GM12878 (cell line): ENCODE measurements around the gene ADCY10. TPM values are rescaled to one million over a fixed set of nuclear protein-coding genes. Genes with fewer than 3 reads are reported as not detected.
A peak's percentile ranks its signal among the peaks of the same experiment; 100 is the strongest.

Source experiments
- ATAC-seq: fragments of 200-7000 bp; cut with Tn5 transposase; 3 replicates; pipeline ENCODE4 v1.9.1; 2020; ENCODE audit warnings: mild to moderate bottlenecking, moderate library complexity
- BruUV-seq: library from RNA; stranded (reverse); fragments of 400-500 nt; replicated peaks from 2 replicates; lab custom pipeline; 2021; lab: Mats Ljungman, UMichigan
- CTCF ChIA-PET: fragments of 300-600 bp; sonication (Branson Sonifier 250); formaldehyde crosslinking; extraction: SDS; loops from one replicate; lab custom pipeline; 2021; ENCODE audit warnings: inconsistent platforms; lab: Yijun Ruan, JAX
- POLR2A ChIA-PET: fragments of 350-600 bp; formaldehyde crosslinking; extraction: SDS; loops from one replicate; lab custom pipeline; 2021; ENCODE audit warnings: inconsistent platforms; lab: Charles Lee
- RAD21 ChIA-PET: fragments of 300-600 bp; sonication (Branson Sonifier 250); formaldehyde crosslinking; loops from one replicate; lab custom pipeline; 2023; ENCODE audit warnings: antibody characterized with exemption; ENCODE audit not compliant: unreplicated experiment; lab: Charles Lee
- SMC1A ChIA-PET: fragments of 300-600 bp; sonication (Branson Sonifier 250); formaldehyde crosslinking; loops from one replicate; lab custom pipeline; 2023; ENCODE audit not compliant: unreplicated experiment, uncharacterized antibody; lab: Charles Lee
- DNase-seq: peaks from one replicate; pipeline ENCODE4 v3.0.0-alpha.2; 2011; ENCODE audit warnings: low read depth, low spot score
- FAIRE-seq: peaks from 3 replicates; lab custom pipeline; 2011; peaks lifted over from hg19 to GRCh38; lab: Jason Lieb, UNC
- H2AFZ ChIP-seq: 2 replicates; pipeline ENCODE4 v1.6.0; 2011; ENCODE audit warnings: low read depth, low read length, control low read depth; ENCODE audit not compliant: control insufficient read depth
- H3K27ac ChIP-seq: 2 replicates; pipeline ENCODE4 v1.5.1; 2011; ENCODE audit warnings: control low read depth; ENCODE audit not compliant: control insufficient read depth, insufficient read depth
- H3K27me3 ChIP-seq, 2 experiments: replicated peaks in 1 of 2; 2 replicates each; pipeline versions ENCODE4 v1.6.0 to v1.6.1; 2011; ENCODE audit warnings: low read length in 1 of 2; ENCODE audit not compliant: control insufficient read depth in 2 of 2, insufficient read depth in 2 of 2
- H3K36me3 ChIP-seq, 2 experiments: 2 replicates each; pipeline ENCODE4 v1.5.1; 2011; ENCODE audit warnings: low read length in 1 of 2; ENCODE audit not compliant: control insufficient read depth in 2 of 2, insufficient read depth in 2 of 2
- H3K4me1 ChIP-seq: 2 replicates; pipeline ENCODE4 v1.6.1; 2011; ENCODE audit warnings: mild to moderate bottlenecking, low read length, moderate library complexity, mixed read lengths; ENCODE audit not compliant: control insufficient read depth, insufficient read depth
- H3K4me2 ChIP-seq: 2 replicates; pipeline ENCODE4 v1.6.0; 2011; ENCODE audit warnings: control low read depth; ENCODE audit not compliant: control insufficient read depth, insufficient read depth
- H3K4me3 ChIP-seq: fragments of 200-600 bp; sonication (generic); 2 replicates; pipeline ENCODE4 v1.5.1; 2016
- H3K79me2 ChIP-seq: 2 replicates; pipeline ENCODE4 v1.6.0; 2011; ENCODE audit warnings: low read length; ENCODE audit not compliant: control insufficient read depth, insufficient read depth
- H3K9ac ChIP-seq: 2 replicates; pipeline ENCODE4 v1.8.0; 2011; ENCODE audit warnings: low read length, control low read depth, mixed read lengths; ENCODE audit not compliant: control insufficient read depth, insufficient read depth
- H3K9me3 ChIP-seq: replicated peaks from 3 replicates; pipeline ENCODE4 v1.5.1; 2011; ENCODE audit warnings: mild to moderate bottlenecking, low read length; ENCODE audit not compliant: control insufficient read depth, insufficient read depth
- H4K20me1 ChIP-seq: 2 replicates; pipeline ENCODE4 v1.6.0; 2011; ENCODE audit not compliant: control insufficient read depth, insufficient read depth
- HDGF ChIP-seq: fragments of 450-650 bp; IDR thresholded peaks from 2 replicates; pipeline ENCODE4 v1.6.1; 2016; ENCODE audit warnings: antibody characterized with exemption
- MXI1 ChIP-seq: fragments of 150-350 bp; IDR thresholded peaks from 2 replicates; pipeline ENCODE4 v1.6.1; 2011; ENCODE audit warnings: low read depth, mild to moderate bottlenecking, inconsistent platforms, low read length, improper control_type of control experiment
- SKIL ChIP-seq: fragments of 450-650 bp; IDR thresholded peaks from 2 replicates; pipeline ENCODE4 v1.6.1; 2017; ENCODE audit warnings: mild to moderate bottlenecking, low read depth, inconsistent platforms; ENCODE audit not compliant: poor library complexity, severe bottlenecking
- WGBS: methylation state at CpG from one replicate; pipeline ENCODE4 v1.1.6; 2016; ENCODE audit warnings: low lambda C conversion rate; ENCODE audit not compliant: insufficient replicate concordance, insufficient coverage; ENCODE audit errors: missing lambda C conversion rate; 5-methylcytosine and 5-hydroxymethylcytosine counted together
- in situ Hi-C: fragments of 300-500 bp; cut with MboI; formaldehyde crosslinking; loops from 9 replicates; pipeline ENCODE4 v1.14.3; 2018; ENCODE audit warnings: mixed read lengths
- intact Hi-C: fragments of 100-400 bp; cut with micrococcal nuclease; formaldehyde crosslinking; loops from one replicate; pipeline ENCODE4 v1.14.2; 2022; ENCODE audit not compliant: unreplicated experiment
- polyA plus RNA-seq, 11 experiments: library from polyadenylated mRNA; depleted of rRNA in 4 of 11; unstranded in 6 of 11; stranded (reverse) in 5 of 11; fragments of >200 nt; fragmentation: Nextera tagmentation in 4 of 11; fragmentation: Illumina TruSeq in 1 of 11; extraction: Ambion mirVana in 4 of 11; extraction: Trizol in 1 of 11; gene quantifications; 1 replicate in 1 of 11; 2 replicates in 10 of 11; pipeline versions ENCODE4 v1.2.1 to v1.2.3, GENCODE V29; 2011 to 2016; ENCODE audit warnings: inconsistent platforms in 2 of 11, missing spikeins in 2 of 11, low read depth in 1 of 11
- total RNA-seq, 4 experiments: library from RNA; depleted of rRNA in 3 of 4; stranded (reverse); fragments of >200 nt in 3 of 4; fragmentation: Illumina TruSeq in 1 of 4; extraction: Trizol in 1 of 4; gene quantifications; 2 replicates each; pipeline versions ENCODE4 v1.2.1 to v1.2.3, GENCODE V29; 2013 to 2021

ADCY10 gene
- total and polyA plus RNA-seq, 10 of the 15 experiments (the other 5 are each of a cell fraction or from before 2014, with no cell fraction given), result 0.13 to 0.22 TPM; not detected in 8

- ChIA-PET CTCF (interaction anchor here (0.8 to 2.1 kb wide), 4 partner anchors 13 to 148 kb away, joined by 3 to 8 read pairs (median 4); no protein-coding TSS in a partner anchor), POLR2A (interaction anchor here (0.9 to 2.5 kb wide), 4 partner anchors 10 to 224 kb away, joined by 3 to 20 read pairs (median 4); no protein-coding TSS in a partner anchor), SMC1A (interaction anchor here (0.7 to 1.7 kb wide), 7 partner anchors 10 to 219 kb away, joined by 3 to 9 read pairs (median 3); partner anchors contain the start of gene ADCY10), RAD21 (interaction anchor here (1.0 to 2.3 kb wide), 5 partner anchors 10 to 289 kb away, joined by 3 to 12 read pairs (median 3); partner anchors contain the start of gene SFT2D2)
- in situ Hi-C loops, result loop anchor here (5.0 kb wide), 1 partner anchor 220 kb away; no protein-coding TSS in a partner anchor
- TF ChIP-seq SKIL (no peak), HDGF (0 out of 2 replicates have a peak, but pooled peaks have one; percentile 4), MXI1 (peak; percentile 27; the same call in 1 of the 2 replicates)
- no peak for ATAC-seq
- Histone ChIP-seq H3K79me2 (peaks cover 87% of the 10 kb centered on the region), H3K27me3 (no peaks in the 10 kb centered on the region), H3K4me3 (peak overlapping the region; percentile 95), H3K9ac (peak overlapping the region; percentile 96), H3K36me3 (no peaks in the 10 kb centered on the region; a peak in 1 of 4 replicates), H3K4me1 (no peaks in the 10 kb centered on the region), H3K27ac (peak overlapping the region; percentile 99), H3K9me3 (no peaks in the 10 kb centered on the region), H4K20me1 (no peaks in the 10 kb centered on the region), H3K4me2 (peak overlapping the region; percentile 76), H2AFZ (peak overlapping the region; percentile 99; the same call in 1 of the 2 replicates)
- intact Hi-C loops, result loop anchor here (2.0 to 10.0 kb wide), 4 partner anchors 135 to 333 kb away; partner anchors contain the start of gene TIPRL
- BruUV-seq, result no TSS peak
- FAIRE-seq, result no peak
- WGBS, result under 1% methylated on average over 5 of the region's 5 CpGs
- DNase-seq, result no peak
Observed at GRCh38 chr1:167937709-167938010, 23.7 kb upstream of the ADCY10 start.
